ENCODE measurements around the gene BANF2.
"Not testable (repeated sequence)": the region's sequence is repeated elsewhere in the genome, so short reads cannot be mapped to it uniquely, and the experiment has no call there.

The BANF2 gene

GRCh38 chr20:17775600-17775999, 75.8 kb downstream of the BANF2 start:
- Histone ChIP-seq H3K9ac (ENCODE audit: low read length) (no peak overlapping the region), H3K4me1 (ENCODE audit: insufficient read depth, low read length) (no peaks in the 10 kb centered on the region), H3K4me3 (ENCODE audit: low read depth in 1 of 2, low read length in 2 of 2) (no peak overlapping the region), H3K9me3 (ENCODE audit: low read length) (no peaks in the 10 kb centered on the region), H3K27me3 (ENCODE audit: control insufficient read depth in 1 of 2, insufficient read depth in 2 of 2, low read length in 2 of 2) (no peaks in the 10 kb centered on the region), H3K27ac (ENCODE audit: low read depth, low read length) (no peak overlapping the region), H3K36me3 (ENCODE audit: insufficient read depth, low read length) (no peaks in the 10 kb centered on the region)

GRCh38 chr20:17776551-17776950, 76.8 kb downstream of the BANF2 start:
- H3K27ac ChIP-seq (ENCODE audit: low read depth, low read length): no peak overlapping the region

GRCh38 chr20:17779011-17779410, 79.2 kb downstream of the BANF2 start:
- not testable (repeated sequence) for H3K27ac ChIP-seq (ENCODE audit: low read depth, low read length); H3K4me3 ChIP-seq (ENCODE audit: low read depth in 1 of 2, low read length in 2 of 2); H3K36me3 ChIP-seq (ENCODE audit: insufficient read depth, low read length); H3K9ac ChIP-seq (ENCODE audit: low read length); H3K9me3 ChIP-seq (ENCODE audit: low read length); H3K4me1 ChIP-seq (ENCODE audit: insufficient read depth, low read length); H3K27me3 ChIP-seq (ENCODE audit: control insufficient read depth in 1 of 2, insufficient read depth in 2 of 2, low read length in 2 of 2)

More at GRCh38 chr20:17776551-17776950, 76.8 kb downstream of the BANF2 start:
- H3K27me3 ChIP-seq (ENCODE audit: control insufficient read depth in 1 of 2, insufficient read depth in 2 of 2, low read length in 2 of 2): no peaks in the 10 kb centered on the region
- H3K9me3 ChIP-seq (ENCODE audit: low read length): no peaks in the 10 kb centered on the region
- H3K4me3 ChIP-seq (ENCODE audit: low read depth in 1 of 2, low read length in 2 of 2): no peak overlapping the region
- H3K9ac ChIP-seq (ENCODE audit: low read length): no peak overlapping the region
- no peaks in the 10 kb centered on the region for H3K4me1 ChIP-seq (ENCODE audit: insufficient read depth, low read length)
- no peaks in the 10 kb centered on the region for H3K36me3 ChIP-seq (ENCODE audit: insufficient read depth, low read length)

- Histone ChIP-seq H3K9me3 (ENCODE audit: low read length) (no peaks in the 10 kb centered on the region), H3K4me1 (ENCODE audit: insufficient read depth, low read length) (no peaks in the 10 kb centered on the region), H3K36me3 (ENCODE audit: insufficient read depth, low read length) (no peaks in the 10 kb centered on the region), H3K9ac (ENCODE audit: low read length) (no peak overlapping the region), H3K27me3 (ENCODE audit: control insufficient read depth in 1 of 2, insufficient read depth in 2 of 2, low read length in 2 of 2) (no peaks in the 10 kb centered on the region), H3K27ac (ENCODE audit: low read depth, low read length) (no peak overlapping the region), H3K4me3 (ENCODE audit: low read depth in 1 of 2, low read length in 2 of 2) (no peak overlapping the region)
Observed at GRCh38 chr20:17782768-17783167, 83.0 kb downstream of the BANF2 start.

GRCh38 chr20:17783671-17784070, 83.9 kb downstream of the BANF2 start:
- no peak overlapping the region for H3K4me3 ChIP-seq (ENCODE audit: low read depth in 1 of 2, low read length in 2 of 2)
- H3K4me1 ChIP-seq (ENCODE audit: insufficient read depth, low read length): no peaks in the 10 kb centered on the region
- H3K36me3 ChIP-seq (ENCODE audit: insufficient read depth, low read length): no peaks in the 10 kb centered on the region
- H3K9me3 ChIP-seq (ENCODE audit: low read length): no peaks in the 10 kb centered on the region
- H3K9ac ChIP-seq (ENCODE audit: low read length): no peak overlapping the region
- H3K27me3 ChIP-seq (ENCODE audit: control insufficient read depth in 1 of 2, insufficient read depth in 2 of 2, low read length in 2 of 2): no peaks in the 10 kb centered on the region
- no peak overlapping the region for H3K27ac ChIP-seq (ENCODE audit: low read depth, low read length)

- no peaks in the 10 kb centered on the region for H3K27me3 ChIP-seq (ENCODE audit: control insufficient read depth in 1 of 2, insufficient read depth in 2 of 2, low read length in 2 of 2)
- no peaks in the 10 kb centered on the region for H3K9me3 ChIP-seq (ENCODE audit: low read length)
- no peak overlapping the region for H3K9ac ChIP-seq (ENCODE audit: low read length)
- no peak overlapping the region for H3K27ac ChIP-seq (ENCODE audit: low read depth, low read length)
- H3K4me1 ChIP-seq (ENCODE audit: insufficient read depth, low read length): no peaks in the 10 kb centered on the region
- H3K4me3 ChIP-seq (ENCODE audit: low read depth in 1 of 2, low read length in 2 of 2): no peak overlapping the region
- no peaks in the 10 kb centered on the region for H3K36me3 ChIP-seq (ENCODE audit: insufficient read depth, low read length)
Observed at GRCh38 chr20:17785007-17785406, 85.2 kb downstream of the BANF2 start.

Data from muscle layer of colon (tissue), 2 donors.